ENCODE measurements around the gene CPHXL.

Gene CPHXL

GRCh38 chr16:75701361-75701760, 24.9 kb downstream of the CPHXL start, which contains the start of gene DUXB:
TSS of gene DUXB (minus strand) at chr16:75701461. CDS start at chr16:75701418, 43 bp downstream.
- no peak for DNase-seq (ENCODE audit: low spot score)

GRCh38 chr16:75697571-75697970, 28.7 kb downstream of the CPHXL start:
- DNase-seq (ENCODE audit: low spot score) = no peak

- no peak for DNase-seq (ENCODE audit: low spot score)
These were observed 30.6 kb downstream of the CPHXL start for GRCh38 chr16:75695708-75696107.

- no peak for DNase-seq (ENCODE audit: low spot score)
These were observed 38.9 kb downstream of the CPHXL start for GRCh38 chr16:75687361-75687760.

- DNase-seq (ENCODE audit: low spot score) = no peak
These were observed 44.0 kb downstream of the CPHXL start for GRCh38 chr16:75682308-75682707.

GRCh38 chr16:75679366-75679765, 46.9 kb downstream of the CPHXL start:
- no peak for DNase-seq (ENCODE audit: low spot score)

GRCh38 chr16:75676909-75677308, 49.4 kb downstream of the CPHXL start, which contains the start of gene CPHXL2:
TSS of gene CPHXL2 (minus strand) at chr16:75677009. CDS start at chr16:75676999, 10 bp downstream.
- no peak for DNase-seq (ENCODE audit: low spot score)

GRCh38 chr16:75667503-75667902, 58.8 kb downstream of the CPHXL start:
- DNase-seq (ENCODE audit: low spot score) = no peak

Data from CD4-positive, alpha-beta T cell treated with Interleukin-6 at 100 ng/mL for 8 hours (primary cell).